VCaP (cell line): Measurements from ENCODE around the gene NDUFAB1.
"Not testable (repeated sequence)": the region's sequence is repeated elsewhere in the genome, so short reads cannot be mapped to it uniquely, and the experiment has no call there.

Experiments used
- H3K27ac ChIP-seq: fragments of 450-650 bp; 2 replicates; pipeline ENCODE4 v1.5.1; 2017
- TF ChIP-seq, protein P1 (sequence below): fragments of 450-650 bp; conservative IDR thresholded peaks from 2 replicates; pipeline ENCODE4 v1.5.1; 2017; ENCODE audit warnings: mild to moderate bottlenecking, moderate library complexity

The NDUFAB1 gene

GRCh38 chr16:23595951-23596720 lies at the start of gene NDUFAB1:
Gene NDUFAB1, minus strand, starts transcription at chr16:23596316. Its CDS starts 26 bp downstream, at chr16:23596290.
- TF ChIP-seq, protein P1, sequence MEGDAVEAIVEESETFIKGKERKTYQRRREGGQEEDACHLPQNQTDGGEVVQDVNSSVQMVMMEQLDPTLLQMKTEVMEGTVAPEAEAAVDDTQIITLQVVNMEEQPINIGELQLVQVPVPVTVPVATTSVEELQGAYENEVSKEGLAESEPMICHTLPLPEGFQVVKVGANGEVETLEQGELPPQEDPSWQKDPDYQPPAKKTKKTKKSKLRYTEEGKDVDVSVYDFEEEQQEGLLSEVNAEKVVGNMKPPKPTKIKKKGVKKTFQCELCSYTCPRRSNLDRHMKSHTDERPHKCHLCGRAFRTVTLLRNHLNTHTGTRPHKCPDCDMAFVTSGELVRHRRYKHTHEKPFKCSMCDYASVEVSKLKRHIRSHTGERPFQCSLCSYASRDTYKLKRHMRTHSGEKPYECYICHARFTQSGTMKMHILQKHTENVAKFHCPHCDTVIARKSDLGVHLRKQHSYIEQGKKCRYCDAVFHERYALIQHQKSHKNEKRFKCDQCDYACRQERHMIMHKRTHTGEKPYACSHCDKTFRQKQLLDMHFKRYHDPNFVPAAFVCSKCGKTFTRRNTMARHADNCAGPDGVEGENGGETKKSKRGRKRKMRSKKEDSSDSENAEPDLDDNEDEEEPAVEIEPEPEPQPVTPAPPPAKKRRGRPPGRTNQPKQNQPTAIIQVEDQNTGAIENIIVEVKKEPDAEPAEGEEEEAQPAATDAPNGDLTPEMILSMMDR, result peak; percentile 95
- peak within 1 kb of the TSS; percentile 74 for H3K27ac ChIP-seq

- TF ChIP-seq, protein P1, result no peak
- peak overlapping the region; percentile 81 for H3K27ac ChIP-seq
These were observed 46.2 kb upstream of the NDUFAB1 start for GRCh38 chr16:23642246-23642774.

DNA sequence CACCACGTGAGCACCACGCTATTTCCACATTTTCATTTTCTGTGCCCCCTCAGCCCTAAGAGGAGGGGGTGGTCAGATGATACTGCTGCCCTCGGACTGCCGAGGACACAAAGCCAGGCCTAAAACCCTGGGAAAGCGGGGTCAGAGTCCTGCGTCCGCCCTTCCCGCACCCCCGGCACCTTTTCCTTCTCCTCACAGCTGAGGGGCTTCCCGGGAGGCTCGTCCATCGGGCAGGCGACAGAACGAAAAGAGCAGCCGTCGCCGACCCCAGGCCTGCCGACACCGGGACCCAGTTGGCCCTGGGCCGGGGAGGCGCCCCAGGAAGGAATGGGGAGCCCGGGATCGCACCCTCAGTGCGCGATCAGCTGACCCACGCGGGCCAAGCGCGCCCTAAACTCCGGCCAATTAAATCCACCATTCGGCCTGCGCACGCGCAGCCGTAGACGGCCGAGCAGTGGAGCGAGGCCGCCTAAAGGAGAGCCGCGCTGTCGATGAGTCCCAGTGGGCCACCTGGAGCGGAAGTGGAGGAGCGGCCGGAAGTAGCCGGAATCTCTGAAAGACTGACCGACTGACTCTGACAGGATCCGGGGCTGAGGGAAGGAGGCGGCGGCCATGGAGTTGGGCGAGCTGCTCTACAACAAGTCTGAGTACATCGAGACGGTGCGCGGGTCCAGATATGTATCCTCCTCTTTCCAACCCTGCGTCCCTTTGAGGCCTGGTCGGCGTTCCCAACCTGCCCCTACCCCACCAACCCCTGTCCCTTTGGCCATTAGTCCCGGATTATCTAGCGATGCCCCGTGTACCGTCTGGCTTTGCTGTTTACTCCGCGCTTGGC lies 45.0 kb upstream of the NDUFAB1 start, which contains the start of the genes DCTN5 and PALB2:
DCTN5 (plus strand) TSS at position 536 of the 835 bp plus-strand sequence; CDS start at position 613, 77 bp downstream.
PALB2 (minus strand) TSS at position 380 of the 835 bp plus-strand sequence; CDS start at position 227, 153 bp downstream.
- TF ChIP-seq, protein P1, result no peak
- H3K27ac ChIP-seq, result peak within 1 kb of the TSS; percentile 81

- TF ChIP-seq, protein P1, result no peak
- H3K27ac ChIP-seq, result peak overlapping the region; percentile 81
These were observed 44.5 kb upstream of the NDUFAB1 start for GRCh38 chr16:23640615-23640930.

- TF ChIP-seq, protein P1, result no peak
- no peak overlapping the region for H3K27ac ChIP-seq
These were observed 39.8 kb upstream of the NDUFAB1 start for GRCh38 chr16:23635958-23636357.

DNA sequence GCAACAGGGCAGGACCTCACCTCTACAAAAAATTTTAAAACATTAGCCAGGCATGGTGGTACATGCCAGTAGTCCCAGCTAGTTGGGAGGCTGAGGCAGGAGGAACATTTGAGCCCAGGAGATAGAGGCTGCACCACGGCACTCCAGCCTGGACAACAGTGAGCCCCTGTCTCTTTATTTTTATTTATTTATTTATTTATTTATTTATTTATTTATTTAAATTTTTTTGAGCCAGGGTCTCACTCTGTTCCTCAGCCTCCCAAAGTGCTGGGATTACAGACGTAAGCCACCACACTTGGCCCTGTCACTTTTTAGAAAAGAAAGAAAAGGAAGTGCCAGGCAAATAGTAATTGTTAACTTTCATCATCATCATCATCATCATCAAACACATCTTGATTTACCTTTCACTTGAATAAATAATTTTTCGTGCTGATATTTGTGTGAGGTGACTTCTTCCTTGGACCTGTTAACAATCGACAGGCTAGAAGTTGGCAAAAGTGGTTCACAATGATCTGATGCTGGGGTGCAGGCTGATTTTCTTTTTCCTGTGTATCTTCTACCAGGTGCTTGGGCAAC lies 38.4 kb upstream of the NDUFAB1 start:
- H3K27ac ChIP-seq, result no peak overlapping the region
- TF ChIP-seq, protein P1, result no peak

GRCh38 chr16:23631874-23632273 lies 35.8 kb upstream of the NDUFAB1 start:
- not testable (repeated sequence) for H3K27ac ChIP-seq
